GM23338 (cell line): Measurements from ENCODE around the gene CUX1. TPM values are rescaled to one million over a fixed set of nuclear protein-coding genes. Genes with fewer than 3 reads are reported as not detected.
A peak's percentile ranks its signal among the peaks of the same experiment; 100 is the strongest.

Experiments
- ATAC-seq: fragments of 200-7000 bp; cut with Tn5 transposase; 3 replicates; pipeline ENCODE4 v1.9.1; 2020
- DNase-seq: peaks from one replicate; pipeline ENCODE4 v3.0.0-alpha.2; 2015; ENCODE audit warnings: low spot score
- H2AFZ ChIP-seq: fragments of 200-600 bp; sonication (generic); 2 replicates; pipeline ENCODE4 v1.8.0; 2016; ENCODE audit warnings: antibody characterized with exemption, mild to moderate bottlenecking, moderate library complexity
- H3F3A ChIP-seq: fragments of 200-600 bp; sonication (generic); replicated peaks from 2 replicates; pipeline ENCODE4 v1.8.0; 2017; ENCODE audit warnings: antibody characterized with exemption, mixed run types, low read depth
- H3K27ac ChIP-seq: fragments of 200-600 bp; sonication (generic); 2 replicates; pipeline ENCODE4 v1.6.1; 2016; ENCODE audit warnings: low read depth
- H3K27me3 ChIP-seq: fragments of 200-600 bp; sonication (generic); 2 replicates; pipeline ENCODE4 v1.8.0; 2016; ENCODE audit warnings: mild to moderate bottlenecking, mixed run types, moderate library complexity; ENCODE audit not compliant: insufficient read depth
- H3K36me3 ChIP-seq: fragments of 200-600 bp; sonication (generic); 2 replicates; pipeline ENCODE4 v1.8.0; 2016; ENCODE audit warnings: mild to moderate bottlenecking; ENCODE audit not compliant: insufficient read depth
- H3K4me1 ChIP-seq: fragments of 200-600 bp; sonication (generic); 2 replicates; pipeline ENCODE4 v1.8.0; 2016; ENCODE audit warnings: mild to moderate bottlenecking, moderate library complexity; ENCODE audit not compliant: insufficient read depth
- H3K4me2 ChIP-seq: fragments of 200-600 bp; sonication (generic); 2 replicates; pipeline ENCODE4 v1.7.1; 2017; ENCODE audit warnings: mixed run types
- H3K4me3 ChIP-seq: fragments of 200-600 bp; sonication (generic); 2 replicates; pipeline ENCODE4 v1.6.1; 2016; ENCODE audit warnings: mixed run types
- H3K79me2 ChIP-seq: fragments of 200-600 bp; sonication (generic); replicated peaks from 2 replicates; pipeline ENCODE4 v1.8.0; 2017; ENCODE audit warnings: mild to moderate bottlenecking; ENCODE audit not compliant: insufficient read depth
- H3K9me2 ChIP-seq: fragments of 200-600 bp; sonication (generic); 2 replicates; pipeline ENCODE4 v1.8.0; 2017; ENCODE audit not compliant: insufficient read depth
- H4K20me1 ChIP-seq: fragments of 200-600 bp; sonication (generic); replicated peaks from 2 replicates; pipeline ENCODE4 v1.8.0; 2017; ENCODE audit warnings: mild to moderate bottlenecking; ENCODE audit not compliant: insufficient read depth
- H3K27ac Mint-ChIP-seq: 2 replicates; pipeline ENCODE4 v1.8.0; 2020; ENCODE audit warnings: inconsistent platforms, mild to moderate bottlenecking, moderate library complexity, mixed read lengths
- H3K27me3 Mint-ChIP-seq: 3 replicates; pipeline ENCODE4 v1.8.0; 2022; ENCODE audit warnings: low read depth, mild to moderate bottlenecking, moderate library complexity, mixed read lengths, inconsistent platforms; ENCODE audit not compliant: insufficient read depth, poor library complexity
- H3K36me3 Mint-ChIP-seq: 3 replicates; pipeline ENCODE4 v1.8.0; 2021; ENCODE audit warnings: low read depth, mild to moderate bottlenecking, inconsistent platforms, moderate library complexity, mixed read lengths
- H3K4me1 Mint-ChIP-seq: 3 replicates; pipeline ENCODE4 v1.8.0; 2020; ENCODE audit warnings: mild to moderate bottlenecking, inconsistent platforms, mixed read lengths
- H3K4me3 Mint-ChIP-seq: 3 replicates; pipeline ENCODE4 v1.8.0; 2021; ENCODE audit warnings: moderate library complexity, mild to moderate bottlenecking, inconsistent platforms, mixed read lengths
- H3K9me3 Mint-ChIP-seq: 3 replicates; pipeline ENCODE4 v1.8.0; 2020; ENCODE audit warnings: moderate library complexity, mild to moderate bottlenecking, inconsistent platforms, mixed read lengths
- CREB1 ChIP-seq: fragments of 250-450 bp; sonication (Bioruptor Pico); IDR thresholded peaks from 2 replicates; pipeline ENCODE4 v1.5.0; 2020; ENCODE audit warnings: low read depth, mild to moderate bottlenecking, moderate library complexity
- EZH2 ChIP-seq: fragments of 200-600 bp; sonication (generic); IDR thresholded peaks from one replicate; pipeline ENCODE4 v1.8.0; 2017; ENCODE audit warnings: antibody characterized with exemption, mild to moderate bottlenecking, low read depth; ENCODE audit not compliant: unreplicated experiment
- EZH2phosphoT487 ChIP-seq: fragments of 200-600 bp; sonication (generic); IDR thresholded peaks from one replicate; pipeline ENCODE4 v1.8.1; 2018; ENCODE audit warnings: antibody characterized with exemption; ENCODE audit not compliant: unreplicated experiment
- JUNB ChIP-seq: IDR thresholded peaks from one replicate; pipeline ENCODE4 v1.6.1; 2016; ENCODE audit warnings: antibody characterized with exemption; ENCODE audit not compliant: unreplicated experiment
- NANOG ChIP-seq: IDR thresholded peaks from 2 replicates; pipeline ENCODE4 v1.6.1; 2016; ENCODE audit warnings: antibody characterized with exemption, borderline replicate concordance
- POLR2AphosphoS5 ChIP-seq: IDR thresholded peaks from 2 replicates; pipeline ENCODE4 v1.6.1; 2016; ENCODE audit warnings: antibody characterized with exemption, low read depth
- STAT1 ChIP-seq: IDR thresholded peaks from one replicate; pipeline ENCODE4 v1.6.1; 2016; ENCODE audit warnings: antibody characterized with exemption; ENCODE audit not compliant: unreplicated experiment
- ZNF114 ChIP-seq: fragments of 250-450 bp; sonication (Bioruptor Pico); IDR thresholded peaks from 2 replicates; pipeline ENCODE4 v1.5.0; 2020; ENCODE audit warnings: mild to moderate bottlenecking, moderate library complexity
- ZNF331 ChIP-seq: fragments of 250-450 bp; sonication (Bioruptor Pico); IDR thresholded peaks from 2 replicates; pipeline ENCODE4 v1.5.0; 2020; ENCODE audit warnings: low read depth, mild to moderate bottlenecking, moderate library complexity
- polyA plus RNA-seq: library from polyadenylated mRNA; unstranded; fragments of >200 nt; fragmentation: Nextera tagmentation; extraction: Ambion mirVana; gene quantifications from 2 replicates; pipeline ENCODE4 v1.2.1, GENCODE V29; 2016
- total RNA-seq: library from RNA; depleted of rRNA; stranded (reverse); fragments of >200 nt; shearing (Covaris generic); gene quantifications from 2 replicates; pipeline ENCODE4 v1.2.3, GENCODE V29; 2014
- TF ChIP-seq, protein P1 (sequence below), 2 experiments: fragments of 200-600 bp in 1 of 2; sonication (generic) in 1 of 2; conservative IDR thresholded peaks; 2 replicates each; pipeline versions ENCODE4 v1.5.1 to v1.6.1; 2016 to 2017; ENCODE audit warnings: antibody characterized with exemption in 2 of 2, low read depth in 2 of 2, mild to moderate bottlenecking in 2 of 2, moderate library complexity in 1 of 2
- TF ChIP-seq, protein P2 (sequence below): IDR thresholded peaks from 2 replicates; pipeline ENCODE4 v1.6.1; 2016; ENCODE audit warnings: antibody characterized with exemption
- TF ChIP-seq, protein P3 (sequence below): IDR thresholded peaks from one replicate; pipeline ENCODE4 v1.6.1; 2018; ENCODE audit warnings: antibody characterized with exemption; ENCODE audit not compliant: unreplicated experiment
- TF ChIP-seq, protein P4 (sequence below): fragments of 250-450 bp; sonication (Bioruptor Pico); IDR thresholded peaks from 2 replicates; pipeline ENCODE4 v1.5.0; 2020; ENCODE audit warnings: mild to moderate bottlenecking, moderate library complexity

The CUX1 gene
- total and polyA plus RNA-seq, 2 experiments from 2014 or later: 49.9 to 64.0 TPM

DNA sequence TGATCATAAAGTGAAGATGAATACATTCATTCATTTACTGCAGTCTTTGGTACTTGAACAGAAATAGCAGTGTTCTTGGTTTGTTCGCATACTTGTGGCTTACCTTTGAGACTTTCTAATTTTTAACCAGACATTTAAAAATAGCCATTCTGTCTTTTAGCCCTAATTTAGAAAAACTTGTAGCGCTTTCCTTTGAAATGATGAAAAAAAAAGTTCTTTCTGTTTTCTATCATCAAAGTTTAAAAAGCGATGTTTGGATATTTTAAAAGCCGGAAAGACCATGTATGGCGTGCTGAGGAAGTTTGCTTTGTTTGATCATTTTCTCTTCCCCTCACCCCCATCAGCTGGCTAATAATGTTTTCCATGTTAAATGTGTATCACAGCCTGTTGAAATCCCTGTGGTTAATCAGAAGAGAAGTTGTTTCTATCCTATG lies 116.3 kb downstream of the CUX1 start:
- Histone ChIP-seq H3F3A (peaks cover 9% of the 10 kb centered on the region), H3K27me3 (no peaks in the 10 kb centered on the region), H3K4me3 (no peak overlapping the region), H3K79me2 (peaks cover 72% of the 10 kb centered on the region), H2AFZ (no peak overlapping the region), H3K9me2 (no peaks in the 10 kb centered on the region), H4K20me1 (no peaks in the 10 kb centered on the region), H3K4me1 (peaks cover 63% of the 10 kb centered on the region), H3K4me2 (peak overlapping the region; percentile 17; the same call in 1 of the 2 replicates), H3K36me3 (no peaks in the 10 kb centered on the region), H3K27ac (peak overlapping the region; percentile 97)
- peak overlapping the region; percentile 95 for H3K27ac Mint-ChIP-seq
- H3K9me3 Mint-ChIP-seq: peaks cover 8% of the 10 kb centered on the region
- peaks cover 14% of the 10 kb centered on the region for H3K27me3 Mint-ChIP-seq
- no peak for DNase-seq
- TF ChIP-seq ZNF114 (CRISPR knock-in tag) (no peak), POLR2AphosphoS5 (no peak), STAT1 (no peak), ZNF331 (CRISPR knock-in tag) (no peak), JUNB (no peak), CREB1 (CRISPR knock-in tag) (no peak), EZH2 (no peak), NANOG (no peak), EZH2phosphoT487 (no peak)
- TF ChIP-seq, protein P1, sequence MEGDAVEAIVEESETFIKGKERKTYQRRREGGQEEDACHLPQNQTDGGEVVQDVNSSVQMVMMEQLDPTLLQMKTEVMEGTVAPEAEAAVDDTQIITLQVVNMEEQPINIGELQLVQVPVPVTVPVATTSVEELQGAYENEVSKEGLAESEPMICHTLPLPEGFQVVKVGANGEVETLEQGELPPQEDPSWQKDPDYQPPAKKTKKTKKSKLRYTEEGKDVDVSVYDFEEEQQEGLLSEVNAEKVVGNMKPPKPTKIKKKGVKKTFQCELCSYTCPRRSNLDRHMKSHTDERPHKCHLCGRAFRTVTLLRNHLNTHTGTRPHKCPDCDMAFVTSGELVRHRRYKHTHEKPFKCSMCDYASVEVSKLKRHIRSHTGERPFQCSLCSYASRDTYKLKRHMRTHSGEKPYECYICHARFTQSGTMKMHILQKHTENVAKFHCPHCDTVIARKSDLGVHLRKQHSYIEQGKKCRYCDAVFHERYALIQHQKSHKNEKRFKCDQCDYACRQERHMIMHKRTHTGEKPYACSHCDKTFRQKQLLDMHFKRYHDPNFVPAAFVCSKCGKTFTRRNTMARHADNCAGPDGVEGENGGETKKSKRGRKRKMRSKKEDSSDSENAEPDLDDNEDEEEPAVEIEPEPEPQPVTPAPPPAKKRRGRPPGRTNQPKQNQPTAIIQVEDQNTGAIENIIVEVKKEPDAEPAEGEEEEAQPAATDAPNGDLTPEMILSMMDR (conservative IDR thresholded peaks at IDR 0.05; ENCODE audit: low read depth in 2 of 2): no peak
- TF ChIP-seq, protein P2, sequence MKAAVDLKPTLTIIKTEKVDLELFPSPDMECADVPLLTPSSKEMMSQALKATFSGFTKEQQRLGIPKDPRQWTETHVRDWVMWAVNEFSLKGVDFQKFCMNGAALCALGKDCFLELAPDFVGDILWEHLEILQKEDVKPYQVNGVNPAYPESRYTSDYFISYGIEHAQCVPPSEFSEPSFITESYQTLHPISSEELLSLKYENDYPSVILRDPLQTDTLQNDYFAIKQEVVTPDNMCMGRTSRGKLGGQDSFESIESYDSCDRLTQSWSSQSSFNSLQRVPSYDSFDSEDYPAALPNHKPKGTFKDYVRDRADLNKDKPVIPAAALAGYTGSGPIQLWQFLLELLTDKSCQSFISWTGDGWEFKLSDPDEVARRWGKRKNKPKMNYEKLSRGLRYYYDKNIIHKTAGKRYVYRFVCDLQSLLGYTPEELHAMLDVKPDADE: no peak
- TF ChIP-seq, protein P3, sequence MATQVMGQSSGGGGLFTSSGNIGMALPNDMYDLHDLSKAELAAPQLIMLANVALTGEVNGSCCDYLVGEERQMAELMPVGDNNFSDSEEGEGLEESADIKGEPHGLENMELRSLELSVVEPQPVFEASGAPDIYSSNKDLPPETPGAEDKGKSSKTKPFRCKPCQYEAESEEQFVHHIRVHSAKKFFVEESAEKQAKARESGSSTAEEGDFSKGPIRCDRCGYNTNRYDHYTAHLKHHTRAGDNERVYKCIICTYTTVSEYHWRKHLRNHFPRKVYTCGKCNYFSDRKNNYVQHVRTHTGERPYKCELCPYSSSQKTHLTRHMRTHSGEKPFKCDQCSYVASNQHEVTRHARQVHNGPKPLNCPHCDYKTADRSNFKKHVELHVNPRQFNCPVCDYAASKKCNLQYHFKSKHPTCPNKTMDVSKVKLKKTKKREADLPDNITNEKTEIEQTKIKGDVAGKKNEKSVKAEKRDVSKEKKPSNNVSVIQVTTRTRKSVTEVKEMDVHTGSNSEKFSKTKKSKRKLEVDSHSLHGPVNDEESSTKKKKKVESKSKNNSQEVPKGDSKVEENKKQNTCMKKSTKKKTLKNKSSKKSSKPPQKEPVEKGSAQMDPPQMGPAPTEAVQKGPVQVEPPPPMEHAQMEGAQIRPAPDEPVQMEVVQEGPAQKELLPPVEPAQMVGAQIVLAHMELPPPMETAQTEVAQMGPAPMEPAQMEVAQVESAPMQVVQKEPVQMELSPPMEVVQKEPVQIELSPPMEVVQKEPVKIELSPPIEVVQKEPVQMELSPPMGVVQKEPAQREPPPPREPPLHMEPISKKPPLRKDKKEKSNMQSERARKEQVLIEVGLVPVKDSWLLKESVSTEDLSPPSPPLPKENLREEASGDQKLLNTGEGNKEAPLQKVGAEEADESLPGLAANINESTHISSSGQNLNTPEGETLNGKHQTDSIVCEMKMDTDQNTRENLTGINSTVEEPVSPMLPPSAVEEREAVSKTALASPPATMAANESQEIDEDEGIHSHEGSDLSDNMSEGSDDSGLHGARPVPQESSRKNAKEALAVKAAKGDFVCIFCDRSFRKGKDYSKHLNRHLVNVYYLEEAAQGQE: no peak
- TF ChIP-seq, protein P4, sequence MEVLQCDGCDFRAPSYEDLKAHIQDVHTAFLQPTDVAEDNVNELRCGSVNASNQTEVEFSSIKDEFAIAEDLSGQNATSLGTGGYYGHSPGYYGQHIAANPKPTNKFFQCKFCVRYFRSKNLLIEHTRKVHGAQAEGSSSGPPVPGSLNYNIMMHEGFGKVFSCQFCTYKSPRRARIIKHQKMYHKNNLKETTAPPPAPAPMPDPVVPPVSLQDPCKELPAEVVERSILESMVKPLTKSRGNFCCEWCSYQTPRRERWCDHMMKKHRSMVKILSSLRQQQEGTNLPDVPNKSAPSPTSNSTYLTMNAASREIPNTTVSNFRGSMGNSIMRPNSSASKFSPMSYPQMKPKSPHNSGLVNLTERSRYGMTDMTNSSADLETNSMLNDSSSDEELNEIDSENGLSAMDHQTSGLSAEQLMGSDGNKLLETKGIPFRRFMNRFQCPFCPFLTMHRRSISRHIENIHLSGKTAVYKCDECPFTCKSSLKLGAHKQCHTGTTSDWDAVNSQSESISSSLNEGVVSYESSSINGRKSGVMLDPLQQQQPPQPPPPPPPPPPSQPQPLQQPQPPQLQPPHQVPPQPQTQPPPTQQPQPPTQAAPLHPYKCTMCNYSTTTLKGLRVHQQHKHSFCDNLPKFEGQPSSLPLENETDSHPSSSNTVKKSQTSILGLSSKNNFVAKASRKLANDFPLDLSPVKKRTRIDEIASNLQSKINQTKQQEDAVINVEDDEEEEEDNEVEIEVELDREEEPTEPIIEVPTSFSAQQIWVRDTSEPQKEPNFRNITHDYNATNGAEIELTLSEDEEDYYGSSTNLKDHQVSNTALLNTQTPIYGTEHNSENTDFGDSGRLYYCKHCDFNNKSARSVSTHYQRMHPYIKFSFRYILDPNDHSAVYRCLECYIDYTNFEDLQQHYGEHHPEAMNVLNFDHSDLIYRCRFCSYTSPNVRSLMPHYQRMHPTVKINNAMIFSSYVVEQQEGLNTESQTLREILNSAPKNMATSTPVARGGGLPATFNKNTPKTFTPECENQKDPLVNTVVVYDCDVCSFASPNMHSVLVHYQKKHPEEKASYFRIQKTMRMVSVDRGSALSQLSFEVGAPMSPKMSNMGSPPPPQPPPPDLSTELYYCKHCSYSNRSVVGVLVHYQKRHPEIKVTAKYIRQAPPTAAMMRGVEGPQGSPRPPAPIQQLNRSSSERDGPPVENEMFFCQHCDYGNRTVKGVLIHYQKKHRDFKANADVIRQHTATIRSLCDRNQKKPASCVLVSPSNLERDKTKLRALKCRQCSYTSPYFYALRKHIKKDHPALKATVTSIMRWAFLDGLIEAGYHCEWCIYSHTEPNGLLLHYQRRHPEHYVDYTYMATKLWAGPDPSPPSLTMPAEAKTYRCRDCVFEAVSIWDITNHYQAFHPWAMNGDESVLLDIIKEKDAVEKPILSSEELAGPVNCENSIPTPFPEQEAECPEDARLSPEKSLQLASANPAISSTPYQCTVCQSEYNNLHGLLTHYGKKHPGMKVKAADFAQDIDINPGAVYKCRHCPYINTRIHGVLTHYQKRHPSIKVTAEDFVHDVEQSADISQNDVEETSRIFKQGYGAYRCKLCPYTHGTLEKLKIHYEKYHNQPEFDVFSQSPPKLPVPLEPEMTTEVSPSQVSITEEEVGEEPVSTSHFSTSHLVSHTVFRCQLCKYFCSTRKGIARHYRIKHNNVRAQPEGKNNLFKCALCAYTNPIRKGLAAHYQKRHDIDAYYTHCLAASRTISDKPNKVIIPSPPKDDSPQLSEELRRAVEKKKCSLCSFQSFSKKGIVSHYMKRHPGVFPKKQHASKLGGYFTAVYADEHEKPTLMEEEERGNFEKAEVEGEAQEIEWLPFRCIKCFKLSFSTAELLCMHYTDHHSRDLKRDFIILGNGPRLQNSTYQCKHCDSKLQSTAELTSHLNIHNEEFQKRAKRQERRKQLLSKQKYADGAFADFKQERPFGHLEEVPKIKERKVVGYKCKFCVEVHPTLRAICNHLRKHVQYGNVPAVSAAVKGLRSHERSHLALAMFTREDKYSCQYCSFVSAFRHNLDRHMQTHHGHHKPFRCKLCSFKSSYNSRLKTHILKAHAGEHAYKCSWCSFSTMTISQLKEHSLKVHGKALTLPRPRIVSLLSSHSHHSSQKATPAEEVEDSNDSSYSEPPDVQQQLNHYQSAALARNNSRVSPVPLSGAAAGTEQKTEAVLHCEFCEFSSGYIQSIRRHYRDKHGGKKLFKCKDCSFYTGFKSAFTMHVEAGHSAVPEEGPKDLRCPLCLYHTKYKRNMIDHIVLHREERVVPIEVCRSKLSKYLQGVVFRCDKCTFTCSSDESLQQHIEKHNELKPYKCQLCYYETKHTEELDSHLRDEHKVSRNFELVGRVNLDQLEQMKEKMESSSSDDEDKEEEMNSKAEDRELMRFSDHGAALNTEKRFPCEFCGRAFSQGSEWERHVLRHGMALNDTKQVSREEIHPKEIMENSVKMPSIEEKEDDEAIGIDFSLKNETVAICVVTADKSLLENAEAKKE (CRISPR knock-in tag): no peak
- peaks cover 68% of the 10 kb centered on the region for H3K4me1 Mint-ChIP-seq
- H3K4me3 Mint-ChIP-seq: no peak overlapping the region
- ATAC-seq: no peak
- H3K36me3 Mint-ChIP-seq: peaks cover 30% of the 10 kb centered on the region
